ENCODE results near the gene PIAS2. TPM values are rescaled to one million over a fixed set of nuclear protein-coding genes. Genes with fewer than 3 reads are reported as not detected.

PIAS2 gene
- total RNA-seq (2016; rRNA removed; fragmentation: Illumina TruSeq; extraction: Trizol) (12.1 and 12.2 TPM in 2 replicates), polyA plus RNA-seq (2011; rRNA removed) (9.7 and 12.7 TPM in 2 replicates), polyA minus RNA-seq (2011; rRNA and poly(A)+ RNA removed; ENCODE audit: low replicate concordance) (19.2 and 24.1 TPM in 2 replicates), Bru-seq, nascent RNA (percentile 76 among the genes with signal in this experiment), BruChase-seq, experiment 1, labeled RNA remaining after a 6-hour chase (percentile 72 among the genes with signal in this experiment), BruChase-seq, experiment 2, labeled RNA remaining after a 2-hour chase (percentile 80 among the genes with signal in this experiment)
- 21.1 and 21.8 TPM in 2 replicates for total RNA-seq (2016; cell fraction: cytosol; rRNA removed; fragmentation: Illumina TruSeq; extraction: Trizol; ENCODE audit: low read depth)
- 10.0 and 12.5 TPM in 2 replicates for total RNA-seq (2016; cell fraction: insoluble cytoplasmic fraction; rRNA removed; fragmentation: Illumina TruSeq; extraction: Trizol)
- total RNA-seq (2016; cell fraction: membrane; rRNA removed; fragmentation: Illumina TruSeq; extraction: Trizol) = 15.9 and 20.3 TPM in 2 replicates
- total RNA-seq (2016; cell fraction: nucleus; rRNA removed; fragmentation: Illumina TruSeq; extraction: Trizol) = 23.1 and 23.2 TPM in 2 replicates
- polyA plus RNA-seq (2011; cell fraction: cytosol; rRNA removed) = 6.0 and 6.5 TPM in 2 replicates
- polyA plus RNA-seq (2011; cell fraction: nucleus; rRNA removed) = 19.3 and 20.3 TPM in 2 replicates
- 6.3 and 11.8 TPM in 2 replicates for polyA plus RNA-seq (2012)
- polyA plus RNA-seq (2016; cell fraction: cytosol; fragmentation: Illumina TruSeq; extraction: Trizol; ENCODE audit: low read depth) = 4.7 and 5.8 TPM in 2 replicates
- polyA plus RNA-seq (2016; cell fraction: insoluble cytoplasmic fraction; fragmentation: Illumina TruSeq; extraction: Trizol; ENCODE audit: low read depth) = 9.0 and 11.6 TPM in 2 replicates
- 9.3 and 11.1 TPM in 2 replicates for polyA plus RNA-seq (2016; cell fraction: membrane; fragmentation: Illumina TruSeq; extraction: Trizol; ENCODE audit: low read depth)
- polyA plus RNA-seq (2016; cell fraction: nucleus; fragmentation: Illumina TruSeq; extraction: Trizol; ENCODE audit: insufficient read depth, low read depth) = 10.0 and 12.3 TPM in 2 replicates
- polyA minus RNA-seq (2011; cell fraction: cytosol; rRNA and poly(A)+ RNA removed) = 6.9 and 7.9 TPM in 2 replicates
- 106 and 144 TPM in 2 replicates for polyA minus RNA-seq (2011; cell fraction: nucleus; rRNA and poly(A)+ RNA removed)
- long read RNA-seq, experiment 1, full-length matches to known transcripts = 7 of 12 reads
- long read RNA-seq, experiment 1, partial matches to known transcripts = 0 of 12 reads
- long read RNA-seq, experiment 1, other reads (novel, unspliced or antisense) = 5 of 12 reads
- long read RNA-seq, experiment 2, full-length matches to known transcripts = 1 of 14 reads
- long read RNA-seq, experiment 2, partial matches to known transcripts = 1 of 14 reads
- long read RNA-seq, experiment 2, other reads (novel, unspliced or antisense) = 12 of 14 reads

GRCh38 chr18:46917108-46917802, at the start of gene PIAS2, which contains the start of gene KATNAL2:
PIAS2 (minus strand) TSS chr18:46917507; CDS start chr18:46917345, 162 bp downstream.
KATNAL2 (plus strand) TSS chr18:46917602; CDS start chr18:46946873, 29,271 bp downstream.
- Histone ChIP-seq H3K27me3 (ENCODE audit: control insufficient read depth in 1 of 2, insufficient read depth in 2 of 2, low read length in 2 of 2) (no peaks in the 10 kb centered on the region; a peak in 1 of 5 replicates), H3K4me2 (ENCODE audit: low read depth, low read length) (peak within 1 kb of the TSS; percentile 82), H2AFZ (ENCODE audit: low read length) (peak within 1 kb of the TSS; percentile 89), H3K27ac (ENCODE audit: extremely low read length, insufficient read depth, low read length) (peak within 1 kb of the TSS; percentile 61), H3K9me3 (ENCODE audit: low read length) (no peaks in the 10 kb centered on the region), H3K36me3 (replicated peaks in 1 of 2; ENCODE audit: control insufficient read depth in 1 of 2, insufficient read depth in 2 of 2, low read length in 2 of 2) (no peaks in the 10 kb centered on the region), H3K79me2 (ENCODE audit: insufficient read depth, low read length) (peaks cover 44% of the 10 kb centered on the region), H3K9ac (ENCODE audit: insufficient read depth, low read depth, low read length) (peak within 1 kb of the TSS; percentile 79), H3K4me3 (replicated peaks in 1 of 3; ENCODE audit: insufficient read depth in 1 of 3, low read depth in 2 of 3, low read length in 3 of 3) (peak within 1 kb of the TSS; percentile 80 to 91 (median 87)), H3K4me1 (ENCODE audit: insufficient read depth, low read length) (peaks cover 39% of the 10 kb centered on the region), H4K20me1 (ENCODE audit: insufficient read depth, low read length) (peaks cover 3% of the 10 kb centered on the region; the same call in 1 of the 2 replicates)
- WGBS (ENCODE audit: low lambda C conversion rate) = 2% methylated on average over 36 of the region's 107 CpGs
- in situ Hi-C loops (cut with HindIII; ENCODE audit: extremely low pct_ligation_motif_present, low pct_unique_long_range_greater_than_20kb) (no loop called here), intact Hi-C loops (cut with micrococcal nuclease; ENCODE audit: unreplicated experiment) (no loop called here)
- CTCF ChIA-PET (ENCODE audit: low intra/inter-chr PET ratio, low total read pairs) = no interaction called here
- POLR2A ChIA-PET = interaction anchor here (0.5 to 1.2 kb wide), 4 partner anchors 22 to 1014 kb away, joined by 3 to 5 read pairs (median 4); no protein-coding TSS in a partner anchor
- no TSS peak for BruUV-seq (replicated peaks)
- FAIRE-seq (no peak), DNase-seq (ENCODE audit: low spot score) (peak; percentile 24), ATAC-seq (peak; percentile 86)
- no peak for TF ChIP-seq DMTF1 (CRISPR knock-in tag; IDR thresholded peaks at IDR 0.05)
- TF ChIP-seq ZSCAN31 (CRISPR knock-in tag; IDR thresholded peaks at IDR 0.05; ENCODE audit: low read depth) = peak; percentile 68; the same call in 1 of the 2 replicates
- peak; percentile 39; the same call in 1 of the 2 replicates for TF ChIP-seq ZBTB2 (CRISPR knock-in tag; IDR thresholded peaks at IDR 0.05; ENCODE audit: low read depth)
- TF ChIP-seq ZFP36 (IDR thresholded peaks at IDR 0.05; ENCODE audit: borderline replicate concordance, low read depth, low read length, partially characterized antibody) = no peak
- no peak for TF ChIP-seq KLF16 (CRISPR knock-in tag; IDR thresholded peaks at IDR 0.05)
- TF ChIP-seq ZNF607 (CRISPR knock-in tag; IDR thresholded peaks at IDR 0.05; ENCODE audit: borderline replicate concordance) = 0 out of 2 replicates have a peak, but pooled peaks have one; percentile 68
- TF ChIP-seq HCFC1 (IDR thresholded peaks at IDR 0.05; ENCODE audit: low read depth, low read length) = no peak
- TF ChIP-seq ZNF570 (CRISPR knock-in tag; IDR thresholded peaks at IDR 0.05; ENCODE audit: borderline replicate concordance) = no peak
- TF ChIP-seq CREB3 (CRISPR knock-in tag; IDR thresholded peaks at IDR 0.05) = peak; percentile 73
- TF ChIP-seq ESRRA (CRISPR knock-in tag; IDR thresholded peaks at IDR 0.05; ENCODE audit: low read depth) = peak; percentile 80
- peak; percentile 74; the same call in 1 of the 2 replicates for TF ChIP-seq CCDC6 (CRISPR knock-in tag; IDR thresholded peaks at IDR 0.05)
- TF ChIP-seq ZNF510 (CRISPR knock-in tag; IDR thresholded peaks at IDR 0.05; ENCODE audit: low read depth) = no peak
